WI38 (cell line): Measurements from ENCODE around the gene KCNK17.

ENCODE experiments used
- H3K4me3 ChIP-seq: 2 replicates; pipeline ENCODE4 v1.5.1; 2011; ENCODE audit warnings: low read depth, mild to moderate bottlenecking, control low read depth, low read length
- TF ChIP-seq, protein P1 (sequence below): IDR thresholded peaks from 2 replicates; pipeline ENCODE4 v1.5.1; 2012; ENCODE audit warnings: low read depth, mild to moderate bottlenecking, control low read depth, low read length

Gene KCNK17

DNA sequence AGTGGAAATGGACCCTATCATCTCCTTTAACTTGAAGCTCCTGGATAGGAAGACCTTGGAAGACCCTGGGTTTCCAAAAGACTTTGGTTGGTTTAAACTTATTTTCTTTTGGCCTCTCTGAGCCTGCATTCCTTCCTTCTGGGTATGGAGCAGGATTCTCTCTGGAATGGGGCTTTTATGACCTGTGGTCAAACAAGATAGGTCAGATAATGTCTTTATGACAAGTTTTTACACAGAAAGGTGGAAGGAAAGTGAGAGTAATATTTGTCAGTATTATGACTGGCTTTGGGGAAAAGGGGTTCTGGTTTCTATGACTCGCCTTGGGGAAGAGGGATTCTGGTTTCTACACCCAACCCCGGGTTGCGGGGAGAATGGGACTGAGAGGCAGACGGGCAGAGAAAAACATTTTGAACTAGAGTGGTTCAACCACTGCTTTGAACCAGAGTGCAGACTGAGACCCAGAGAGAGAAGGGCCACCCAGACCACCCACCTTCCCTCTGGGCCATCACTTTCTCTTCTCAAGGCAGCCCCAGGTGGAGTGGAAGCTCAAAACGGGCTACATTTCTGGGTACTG lies 47.4 kb downstream of the KCNK17 start:
- TF ChIP-seq, protein P1, sequence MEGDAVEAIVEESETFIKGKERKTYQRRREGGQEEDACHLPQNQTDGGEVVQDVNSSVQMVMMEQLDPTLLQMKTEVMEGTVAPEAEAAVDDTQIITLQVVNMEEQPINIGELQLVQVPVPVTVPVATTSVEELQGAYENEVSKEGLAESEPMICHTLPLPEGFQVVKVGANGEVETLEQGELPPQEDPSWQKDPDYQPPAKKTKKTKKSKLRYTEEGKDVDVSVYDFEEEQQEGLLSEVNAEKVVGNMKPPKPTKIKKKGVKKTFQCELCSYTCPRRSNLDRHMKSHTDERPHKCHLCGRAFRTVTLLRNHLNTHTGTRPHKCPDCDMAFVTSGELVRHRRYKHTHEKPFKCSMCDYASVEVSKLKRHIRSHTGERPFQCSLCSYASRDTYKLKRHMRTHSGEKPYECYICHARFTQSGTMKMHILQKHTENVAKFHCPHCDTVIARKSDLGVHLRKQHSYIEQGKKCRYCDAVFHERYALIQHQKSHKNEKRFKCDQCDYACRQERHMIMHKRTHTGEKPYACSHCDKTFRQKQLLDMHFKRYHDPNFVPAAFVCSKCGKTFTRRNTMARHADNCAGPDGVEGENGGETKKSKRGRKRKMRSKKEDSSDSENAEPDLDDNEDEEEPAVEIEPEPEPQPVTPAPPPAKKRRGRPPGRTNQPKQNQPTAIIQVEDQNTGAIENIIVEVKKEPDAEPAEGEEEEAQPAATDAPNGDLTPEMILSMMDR: no peak
- no peak overlapping the region for H3K4me3 ChIP-seq

DNA sequence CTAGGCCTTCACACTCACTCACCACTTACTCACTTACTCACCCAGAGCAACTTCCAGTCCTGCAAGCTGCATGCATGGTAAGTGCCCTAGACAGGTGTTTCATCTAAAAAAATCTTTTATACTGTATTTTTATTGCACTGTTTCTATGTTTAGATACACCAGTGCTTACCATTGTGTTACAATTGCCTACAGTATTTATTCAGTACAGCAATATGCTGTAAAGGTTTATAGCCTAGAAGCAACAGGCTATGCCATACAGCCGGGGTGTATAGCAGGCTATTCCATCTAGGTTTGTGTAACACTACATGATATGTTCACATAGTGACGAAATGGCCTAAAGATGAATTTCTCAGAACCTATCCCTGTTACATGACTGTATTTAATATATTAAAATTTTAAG lies 47.8 kb downstream of the KCNK17 start:
- H3K4me3 ChIP-seq: no peak overlapping the region
- TF ChIP-seq, protein P1: no peak

DNA sequence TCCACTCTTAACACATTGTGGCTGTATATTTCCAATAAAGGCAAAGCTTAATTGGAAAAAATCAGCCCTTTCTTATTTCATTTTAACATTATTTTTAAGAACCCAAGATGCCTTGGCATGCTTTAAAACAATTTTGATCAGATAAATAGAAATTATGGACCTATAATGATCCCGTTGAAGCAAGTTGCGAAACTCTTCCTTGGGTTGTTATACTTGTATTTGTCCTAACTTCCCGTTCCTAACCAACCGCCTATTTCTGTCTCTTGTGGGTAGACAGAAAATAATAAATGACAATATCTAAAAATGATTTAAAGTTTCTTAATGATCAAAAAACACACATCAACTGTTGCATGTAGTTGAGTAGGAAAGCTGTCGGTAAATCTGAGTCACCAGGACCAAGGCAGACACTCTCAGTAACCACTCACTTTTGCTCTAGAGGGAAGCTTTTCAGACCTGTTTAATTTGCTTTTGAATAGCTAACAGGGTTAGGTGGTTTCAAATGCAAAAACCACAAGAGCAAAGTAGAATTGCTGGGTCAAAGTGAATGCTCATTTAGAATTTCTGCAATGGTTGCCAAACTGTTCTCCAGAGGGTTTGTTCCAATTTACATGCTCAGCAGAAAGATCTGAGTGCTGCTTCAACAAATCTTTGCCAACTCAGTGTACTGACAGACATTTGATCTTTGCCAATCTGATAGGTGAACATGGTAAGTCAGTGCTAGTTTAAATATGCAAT lies 50.7 kb downstream of the KCNK17 start:
- TF ChIP-seq, protein P1: no peak
- no peak overlapping the region for H3K4me3 ChIP-seq

DNA sequence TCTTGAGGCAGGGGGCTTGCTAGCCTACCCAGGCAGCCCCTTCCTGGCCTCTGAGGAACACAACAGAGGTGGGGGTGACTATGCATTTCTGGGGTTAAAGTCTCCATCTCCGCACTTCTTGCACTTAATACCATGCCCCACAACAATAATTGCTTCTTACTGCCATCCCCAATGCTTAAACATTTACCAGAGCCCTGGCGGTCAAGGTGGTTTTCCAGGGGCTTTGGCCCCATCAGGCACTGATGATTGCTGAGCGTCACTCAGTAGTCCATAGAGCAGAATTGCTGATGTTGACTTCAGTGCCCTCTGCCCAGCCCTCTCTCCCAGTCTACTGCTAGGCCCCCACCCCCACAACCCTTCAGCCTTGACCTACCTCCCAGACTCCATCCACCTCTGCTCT lies 52.5 kb downstream of the KCNK17 start:
- TF ChIP-seq, protein P1: no peak
- no peak overlapping the region for H3K4me3 ChIP-seq

DNA sequence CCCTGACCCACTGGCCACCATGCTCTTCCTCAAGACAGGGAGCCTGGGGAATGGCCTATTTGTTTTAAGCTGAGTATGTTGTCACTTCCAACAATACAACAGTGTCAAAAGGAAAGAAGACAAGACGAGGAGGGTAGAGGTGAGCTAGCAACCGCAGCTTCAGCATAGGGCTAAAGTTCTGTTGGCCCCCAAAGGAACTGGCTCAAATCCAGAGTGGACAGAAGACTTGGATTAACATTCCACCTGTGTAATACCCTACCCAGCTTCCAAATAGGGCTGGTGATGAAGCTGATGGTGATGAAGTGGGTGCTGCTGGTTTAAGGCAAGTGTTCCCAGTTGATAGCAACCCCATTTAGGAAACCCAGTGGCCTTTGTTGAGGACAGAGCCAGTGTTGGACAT lies 53.3 kb downstream of the KCNK17 start:
- no peak overlapping the region for H3K4me3 ChIP-seq
- TF ChIP-seq, protein P1: no peak

DNA sequence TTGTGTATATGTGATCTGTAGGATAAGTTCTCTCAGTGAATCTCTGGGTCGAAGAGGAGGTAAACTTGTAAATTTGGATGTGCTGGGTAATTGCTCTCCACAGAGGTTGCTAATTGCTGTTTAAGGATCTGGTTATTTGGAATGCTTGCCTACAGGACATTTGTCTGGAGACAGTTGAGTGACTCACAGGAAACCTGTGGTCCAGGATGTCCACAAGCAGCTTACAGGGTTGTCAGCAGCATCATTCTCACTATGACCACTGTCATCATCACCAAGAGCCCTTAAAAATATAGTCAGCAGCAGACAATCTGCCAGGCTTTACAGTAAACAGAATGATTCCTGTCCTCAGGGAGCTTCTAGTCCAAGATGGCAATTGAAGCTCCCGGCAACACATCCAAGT lies 53.8 kb downstream of the KCNK17 start:
- TF ChIP-seq, protein P1: no peak
- no peak overlapping the region for H3K4me3 ChIP-seq

DNA sequence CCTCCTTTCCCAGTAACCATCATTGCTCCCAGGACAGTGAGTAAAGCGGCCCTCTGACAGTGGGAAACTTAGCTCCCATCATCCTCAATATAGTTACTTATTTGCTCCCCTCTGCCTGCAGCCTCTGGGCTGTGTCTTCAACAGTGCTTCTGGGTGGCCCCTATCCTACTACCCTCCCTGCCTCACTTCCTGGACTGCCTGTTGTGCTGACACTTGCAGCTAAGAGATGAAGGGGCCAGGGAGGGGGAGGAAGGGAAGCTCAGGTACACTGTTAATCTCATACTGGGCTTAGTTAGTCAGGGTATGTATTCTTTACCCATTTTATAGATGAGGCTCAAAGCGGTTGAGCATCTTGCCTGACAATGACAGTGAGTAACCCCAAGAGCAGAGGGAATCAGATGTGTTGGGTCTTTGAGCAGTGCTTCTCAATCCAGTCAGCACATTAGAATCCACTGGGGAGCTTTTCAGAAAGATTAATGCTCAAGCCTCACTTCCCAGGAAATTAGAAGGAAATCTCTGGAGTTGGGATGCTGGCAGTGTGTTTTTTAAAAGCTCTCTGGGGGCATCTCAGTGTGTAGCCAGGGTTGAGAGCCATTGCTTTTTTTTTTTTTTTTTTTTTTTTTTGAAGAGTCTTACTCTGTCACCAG lies 57.8 kb downstream of the KCNK17 start:
- H3K4me3 ChIP-seq: no peak overlapping the region
- TF ChIP-seq, protein P1: no peak
